ENCODE results near the gene GBGT1. TPM values are rescaled to one million over a fixed set of nuclear protein-coding genes. Genes with fewer than 3 reads are reported as not detected.

The GBGT1 gene
- total and polyA plus RNA-seq, 9 of the 15 experiments (the other 6 are each of a cell fraction or from before 2014, with no cell fraction given): 0.55 to 25.8 (median 13.7) TPM

GRCh38 chr9:133163504-133164172 lies at the start of gene GBGT1 (continued):
- TF ChIP-seq ZHX1 (conservative IDR thresholded peaks at IDR 0.05; ENCODE audit: low read length): no peak
- TF ChIP-seq TARDBP (IDR thresholded peaks at IDR 0.05): no peak
- TF ChIP-seq KDM5B (IDR thresholded peaks at IDR 0.05; ENCODE audit: insufficient replicate concordance, low read depth, low read length): peak; percentile 62
- no peak for TF ChIP-seq ZNF586 (CRISPR knock-in tag; conservative IDR thresholded peaks at IDR 0.05)
- TF ChIP-seq MED1 (CRISPR knock-in tag; IDR thresholded peaks at IDR 0.05; ENCODE audit: borderline replicate concordance): no peak
- TF ChIP-seq ZNF12 (CRISPR knock-in tag; IDR thresholded peaks at IDR 0.05): peak; percentile 68; the same call in 1 of the 2 replicates
- no peak for TF ChIP-seq U2AF2 (optimal IDR thresholded peaks at IDR 0.05; ENCODE audit: low read depth, low read length)
- TF ChIP-seq JUND (IDR thresholded peaks at IDR 0.05; ENCODE audit: borderline replicate concordance, low read depth, low read length): no peak
- TF ChIP-seq JUND (tag; IDR thresholded peaks at IDR 0.05; ENCODE audit: borderline replicate concordance, low read depth, low read length): no peak
- no peak for TF ChIP-seq RBM25 (IDR thresholded peaks at IDR 0.05; ENCODE audit: low read depth, low read length, severe bottlenecking)
- 0 out of 2 replicates have a peak, but pooled peaks have one; percentile 26 for TF ChIP-seq TAF7 (tag; IDR thresholded peaks at IDR 0.05)
- TF ChIP-seq CREB1 (IDR thresholded peaks at IDR 0.05): no peak
- TF ChIP-seq CREB1 (CRISPR knock-in tag; IDR thresholded peaks at IDR 0.05): no peak
- TF ChIP-seq CHCHD3 (CRISPR knock-in tag; IDR thresholded peaks at IDR 0.05): no peak
- no peak for TF ChIP-seq PHB2 (IDR thresholded peaks at IDR 0.05; ENCODE audit: low read depth)
- TF ChIP-seq E2F8 (IDR thresholded peaks at IDR 0.05; ENCODE audit: low read depth, partially characterized antibody): no peak
- TF ChIP-seq HES1 (IDR thresholded peaks at IDR 0.05; ENCODE audit: low read depth): no peak

Measured in K562 (cell line).